HepG2 (cell line): ENCODE results near the gene SAMD8. TPM values are rescaled to one million over a fixed set of nuclear protein-coding genes. Genes with fewer than 3 reads are reported as not detected.

ENCODE experiments used
- ATAD3A ChIP-seq: sonication (generic); formaldehyde crosslinking; IDR thresholded peaks from 2 replicates; pipeline ENCODE4 v1.4.0; 2020; ENCODE audit warnings: missing genetic modification reagents
- NR2F1 ChIP-seq, 2 experiments: fragments of 450-650 bp in 1 of 2; formaldehyde crosslinking in 1 of 2; IDR thresholded peaks; 2 replicates each; pipeline versions ENCODE4 v1.5.0 to v1.6.1; 2016 to 2020; ENCODE audit warnings: mild to moderate bottlenecking in 1 of 2, missing compliant biosample characterization in 1 of 2, missing genetic modification reagents in 1 of 2, moderate library complexity in 1 of 2
- PBX2 ChIP-seq: IDR thresholded peaks from 2 replicates; pipeline ENCODE4 v1.6.1; 2016; ENCODE audit warnings: control low read depth
- SMARCE1 ChIP-seq: fragments of 450-650 bp; IDR thresholded peaks from 2 replicates; pipeline ENCODE4 v1.6.1; 2017; ENCODE audit warnings: borderline replicate concordance
- TBX3 ChIP-seq: fragments of 450-650 bp; IDR thresholded peaks from 2 replicates; pipeline ENCODE4 v1.6.1; 2017; ENCODE audit warnings: antibody characterized with exemption, mild to moderate bottlenecking, inconsistent platforms, borderline replicate concordance
- TRAFD1 ChIP-seq: sonication (generic); formaldehyde crosslinking; IDR thresholded peaks from 2 replicates; pipeline ENCODE4 v1.5.1; 2020; ENCODE audit warnings: missing genetic modification reagents, mild to moderate bottlenecking, borderline replicate concordance
- polyA plus RNA-seq, 8 experiments: library from polyadenylated mRNA; depleted of rRNA in 3 of 8; stranded (reverse) in 7 of 8; unstranded in 1 of 8; fragments of >200 nt; fragmentation: Illumina TruSeq in 4 of 8; extraction: Trizol in 4 of 8; gene quantifications; 2 replicates each; pipeline versions ENCODE4 v1.2.1 to v1.2.3, GENCODE V29; 2011 to 2016; ENCODE audit warnings: low read depth in 4 of 8, missing spikeins in 1 of 8, mixed read lengths in 1 of 8; ENCODE audit not compliant: insufficient read depth in 1 of 8
- total RNA-seq, 5 experiments: library from RNA; depleted of rRNA; stranded (reverse); fragments of >200 nt; fragmentation: Illumina TruSeq; extraction: Trizol; gene quantifications; 2 replicates each; pipeline ENCODE4 v1.2.3, GENCODE V29; 2016; ENCODE audit warnings: low read depth in 1 of 5
- TF ChIP-seq, protein P1 (sequence below): sonication (generic); formaldehyde crosslinking; IDR thresholded peaks from 2 replicates; pipeline ENCODE4 v1.4.0; 2020; ENCODE audit warnings: missing genetic modification reagents, borderline replicate concordance
- TF ChIP-seq, protein P2 (sequence below): sonication (generic); formaldehyde crosslinking; IDR thresholded peaks from 2 replicates; pipeline ENCODE4 v1.4.0; 2020; ENCODE audit warnings: mild to moderate bottlenecking, missing genetic modification reagents, borderline replicate concordance
- TF ChIP-seq, protein P3 (sequence below): sonication (generic); formaldehyde crosslinking; IDR thresholded peaks from 2 replicates; pipeline ENCODE4 v1.5.0; 2020; ENCODE audit warnings: missing genetic modification reagents
- TF ChIP-seq, protein P4 (sequence below): sonication (generic); formaldehyde crosslinking; IDR thresholded peaks from 2 replicates; pipeline ENCODE4 v1.5.0; 2020; ENCODE audit warnings: missing genetic modification reagents

Gene SAMD8
- total and polyA plus RNA-seq, 2 of the 13 experiments (the other 11 are each of a cell fraction or from before 2014, with no cell fraction given): 10.4 to 13.2 TPM

DNA sequence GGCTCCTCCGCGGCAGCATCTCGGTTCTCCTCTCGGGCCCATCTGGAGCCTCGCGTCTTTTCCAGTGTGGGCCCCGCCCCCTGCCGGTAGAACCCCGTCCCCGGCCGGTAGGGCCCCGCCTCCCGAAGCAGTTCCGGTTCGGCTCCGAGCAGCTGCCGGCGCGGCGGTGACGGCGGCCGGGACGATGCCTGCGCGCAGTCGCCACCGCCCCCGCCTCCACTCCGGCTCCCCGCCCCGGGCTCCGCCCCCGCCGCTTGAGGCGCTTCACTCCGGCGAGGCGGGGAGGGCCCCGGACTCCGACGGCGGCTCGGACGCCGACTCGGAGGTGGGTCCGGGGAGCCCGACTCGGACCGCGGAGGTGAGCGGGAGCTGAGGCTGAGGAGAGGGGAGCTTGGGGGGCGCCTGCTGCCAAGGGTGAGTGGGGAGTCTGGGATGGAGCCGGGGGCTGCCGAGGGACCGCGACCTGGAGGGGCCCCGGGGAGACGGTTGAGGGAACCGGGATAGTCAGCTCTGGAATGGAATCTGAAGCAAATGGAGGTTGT, at the start of gene SAMD8 (continued):
- TF ChIP-seq, protein P1, sequence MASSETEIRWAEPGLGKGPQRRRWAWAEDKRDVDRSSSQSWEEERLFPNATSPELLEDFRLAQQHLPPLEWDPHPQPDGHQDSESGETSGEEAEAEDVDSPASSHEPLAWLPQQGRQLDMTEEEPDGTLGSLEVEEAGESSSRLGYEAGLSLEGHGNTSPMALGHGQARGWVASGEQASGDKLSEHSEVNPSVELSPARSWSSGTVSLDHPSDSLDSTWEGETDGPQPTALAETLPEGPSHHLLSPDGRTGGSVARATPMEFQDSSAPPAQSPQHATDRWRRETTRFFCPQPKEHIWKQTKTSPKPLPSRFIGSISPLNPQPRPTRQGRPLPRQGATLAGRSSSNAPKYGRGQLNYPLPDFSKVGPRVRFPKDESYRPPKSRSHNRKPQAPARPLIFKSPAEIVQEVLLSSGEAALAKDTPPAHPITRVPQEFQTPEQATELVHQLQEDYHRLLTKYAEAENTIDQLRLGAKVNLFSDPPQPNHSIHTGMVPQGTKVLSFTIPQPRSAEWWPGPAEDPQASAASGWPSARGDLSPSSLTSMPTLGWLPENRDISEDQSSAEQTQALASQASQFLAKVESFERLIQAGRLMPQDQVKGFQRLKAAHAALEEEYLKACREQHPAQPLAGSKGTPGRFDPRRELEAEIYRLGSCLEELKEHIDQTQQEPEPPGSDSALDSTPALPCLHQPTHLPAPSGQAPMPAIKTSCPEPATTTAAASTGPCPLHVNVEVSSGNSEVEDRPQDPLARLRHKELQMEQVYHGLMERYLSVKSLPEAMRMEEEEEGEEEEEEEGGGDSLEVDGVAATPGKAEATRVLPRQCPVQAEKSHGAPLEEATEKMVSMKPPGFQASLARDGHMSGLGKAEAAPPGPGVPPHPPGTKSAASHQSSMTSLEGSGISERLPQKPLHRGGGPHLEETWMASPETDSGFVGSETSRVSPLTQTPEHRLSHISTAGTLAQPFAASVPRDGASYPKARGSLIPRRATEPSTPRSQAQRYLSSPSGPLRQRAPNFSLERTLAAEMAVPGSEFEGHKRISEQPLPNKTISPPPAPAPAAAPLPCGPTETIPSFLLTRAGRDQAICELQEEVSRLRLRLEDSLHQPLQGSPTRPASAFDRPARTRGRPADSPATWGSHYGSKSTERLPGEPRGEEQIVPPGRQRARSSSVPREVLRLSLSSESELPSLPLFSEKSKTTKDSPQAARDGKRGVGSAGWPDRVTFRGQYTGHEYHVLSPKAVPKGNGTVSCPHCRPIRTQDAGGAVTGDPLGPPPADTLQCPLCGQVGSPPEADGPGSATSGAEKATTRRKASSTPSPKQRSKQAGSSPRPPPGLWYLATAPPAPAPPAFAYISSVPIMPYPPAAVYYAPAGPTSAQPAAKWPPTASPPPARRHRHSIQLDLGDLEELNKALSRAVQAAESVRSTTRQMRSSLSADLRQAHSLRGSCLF (CRISPR knock-in tag): no peak
- TF ChIP-seq TBX3 (no peak), NR2F1 (CRISPR knock-in tag; IDR thresholded peaks at IDR 0.05) (no peak), ATAD3A (CRISPR knock-in tag) (no peak), TRAFD1 (CRISPR knock-in tag) (no peak), SMARCE1 (no peak), PBX2 (CRISPR knock-in tag) (no peak)
- TF ChIP-seq, protein P2, sequence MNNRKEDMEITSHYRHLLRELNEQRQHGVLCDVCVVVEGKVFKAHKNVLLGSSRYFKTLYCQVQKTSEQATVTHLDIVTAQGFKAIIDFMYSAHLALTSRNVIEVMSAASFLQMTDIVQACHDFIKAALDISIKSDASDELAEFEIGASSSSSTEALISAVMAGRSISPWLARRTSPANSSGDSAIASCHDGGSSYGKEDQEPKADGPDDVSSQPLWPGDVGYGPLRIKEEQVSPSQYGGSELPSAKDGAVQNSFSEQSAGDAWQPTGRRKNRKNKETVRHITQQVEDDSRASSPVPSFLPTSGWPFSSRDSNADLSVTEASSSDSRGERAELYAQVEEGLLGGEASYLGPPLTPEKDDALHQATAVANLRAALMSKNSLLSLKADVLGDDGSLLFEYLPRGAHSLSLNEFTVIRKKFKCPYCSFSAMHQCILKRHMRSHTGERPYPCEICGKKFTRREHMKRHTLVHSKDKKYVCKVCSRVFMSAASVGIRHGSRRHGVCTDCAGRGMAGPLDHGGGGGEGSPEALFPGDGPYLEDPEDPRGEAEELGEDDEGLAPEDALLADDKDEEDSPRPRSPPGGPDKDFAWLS (CRISPR knock-in tag): peak; percentile 64; the same call in 1 of the 2 replicates
- TF ChIP-seq, protein P3, sequence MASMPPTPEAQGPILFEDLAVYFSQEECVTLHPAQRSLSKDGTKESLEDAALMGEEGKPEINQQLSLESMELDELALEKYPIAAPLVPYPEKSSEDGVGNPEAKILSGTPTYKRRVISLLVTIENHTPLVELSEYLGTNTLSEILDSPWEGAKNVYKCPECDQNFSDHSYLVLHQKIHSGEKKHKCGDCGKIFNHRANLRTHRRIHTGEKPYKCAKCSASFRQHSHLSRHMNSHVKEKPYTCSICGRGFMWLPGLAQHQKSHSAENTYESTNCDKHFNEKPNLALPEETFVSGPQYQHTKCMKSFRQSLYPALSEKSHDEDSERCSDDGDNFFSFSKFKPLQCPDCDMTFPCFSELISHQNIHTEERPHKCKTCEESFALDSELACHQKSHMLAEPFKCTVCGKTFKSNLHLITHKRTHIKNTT (CRISPR knock-in tag): no peak
- TF ChIP-seq, protein P4, sequence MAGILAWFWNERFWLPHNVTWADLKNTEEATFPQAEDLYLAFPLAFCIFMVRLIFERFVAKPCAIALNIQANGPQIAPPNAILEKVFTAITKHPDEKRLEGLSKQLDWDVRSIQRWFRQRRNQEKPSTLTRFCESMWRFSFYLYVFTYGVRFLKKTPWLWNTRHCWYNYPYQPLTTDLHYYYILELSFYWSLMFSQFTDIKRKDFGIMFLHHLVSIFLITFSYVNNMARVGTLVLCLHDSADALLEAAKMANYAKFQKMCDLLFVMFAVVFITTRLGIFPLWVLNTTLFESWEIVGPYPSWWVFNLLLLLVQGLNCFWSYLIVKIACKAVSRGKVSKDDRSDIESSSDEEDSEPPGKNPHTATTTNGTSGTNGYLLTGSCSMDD (CRISPR knock-in tag): no peak
